22Rv1 (cell line): ENCODE results near the gene KCNAB1.

Experiments
- CTCF ChIP-seq: fragments of 450-650 bp; IDR thresholded peaks from 2 replicates; pipeline ENCODE4 v1.5.1; 2017; ENCODE audit warnings: mild to moderate bottlenecking
- ZFX ChIP-seq: fragments of 450-650 bp; IDR thresholded peaks from 2 replicates; pipeline ENCODE4 v1.6.1; 2017; ENCODE audit warnings: antibody characterized with exemption, borderline replicate concordance

GRCh38 chr3:156519758-156520162 lies 399.4 kb downstream of the KCNAB1 start:
- TF ChIP-seq CTCF (no peak), ZFX (no peak)
